Muscle of leg (tissue), 11 donors: ENCODE measurements around the gene CDH13. TPM values are rescaled to one million over a fixed set of nuclear protein-coding genes. Genes with fewer than 3 reads are reported as not detected.

Experiments
- DNase-seq: peaks from one replicate; pipeline ENCODE4 v3.0.0; 2013
- H3K27ac ChIP-seq: one replicate; pipeline ENCODE4 v1.5.1; 2013; ENCODE audit warnings: mild to moderate bottlenecking, low read length, control low read depth
- H3K27me3 ChIP-seq: one replicate; pipeline ENCODE4 v1.6.1; 2013; ENCODE audit warnings: low read length; ENCODE audit not compliant: control insufficient read depth, insufficient read depth
- H3K36me3 ChIP-seq: one replicate; pipeline ENCODE4 v1.6.1; 2013; ENCODE audit warnings: low read length; ENCODE audit not compliant: control insufficient read depth, insufficient read depth
- H3K4me1 ChIP-seq: one replicate; pipeline ENCODE4 v1.6.1; 2013; ENCODE audit warnings: low read length; ENCODE audit not compliant: control insufficient read depth, insufficient read depth
- H3K4me3 ChIP-seq: one replicate; pipeline ENCODE4 v1.5.1; 2013; ENCODE audit warnings: low read length, control low read depth
- H3K9me3 ChIP-seq: replicated peaks from 2 replicates; pipeline ENCODE4 v1.6.1; 2013; ENCODE audit warnings: low read depth, low read length; ENCODE audit not compliant: control insufficient read depth
- WGBS: methylation state at CpG from one replicate; pipeline ENCODE4 v1.1.5; 2013; ENCODE audit warnings: missing lambda C conversion rate; ENCODE audit not compliant: insufficient coverage; 5-methylcytosine and 5-hydroxymethylcytosine counted together
- polyA plus RNA-seq, 8 donors: library from polyadenylated mRNA; unstranded; fragments of 120-200 nt; gene quantifications; one replicate each; pipeline versions ENCODE4 v1.2.1 to v1.2.3, GENCODE V29; 2013; ENCODE audit warnings: inconsistent platforms in 1 of 8, low replicate concordance in 1 of 8; ENCODE audit not compliant: insufficient read length in 8 of 8, insufficient read depth in 1 of 8
- total RNA-seq: library from RNA; stranded (reverse); fragments of 120-200 nt; gene quantifications from one replicate; pipeline ENCODE4 v1.2.4, GENCODE V29; 2013

The CDH13 gene
- total and polyA plus RNA-seq, 9 donors = 30.5 to 55.7 (median 47.9) TPM

- Histone ChIP-seq H3K4me1 (peaks cover 4% of the 10 kb centered on the region), H3K27ac (no peak overlapping the region), H3K4me3 (no peak overlapping the region), H3K36me3 (no peaks in the 10 kb centered on the region), H3K9me3 (no peaks in the 10 kb centered on the region), H3K27me3 (no peaks in the 10 kb centered on the region)
- no peak for DNase-seq
- 56% methylated on average over 1 of the region's 4 CpGs for WGBS
Observed at GRCh38 chr16:83270061-83270460, 643.3 kb downstream of the CDH13 start.

DNA sequence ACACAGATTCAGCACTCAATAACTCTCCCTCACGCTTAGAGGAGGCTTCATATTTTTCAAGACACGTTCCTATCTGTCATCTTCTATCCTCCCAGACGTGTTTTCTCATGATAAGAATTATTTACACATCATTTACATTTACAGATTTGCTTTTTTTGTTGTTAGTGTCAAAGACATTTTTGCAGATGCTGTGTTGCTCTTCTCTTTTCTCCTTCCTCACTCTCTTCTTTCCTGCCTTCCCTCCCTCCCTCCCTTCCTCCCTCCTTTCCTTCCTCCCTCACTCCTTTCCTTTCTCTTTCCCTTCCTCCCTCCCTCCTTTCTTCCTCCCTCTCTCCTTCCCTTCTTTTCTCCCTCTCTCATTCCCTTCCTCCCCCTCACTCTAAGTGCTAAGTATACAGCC, 643.9 kb downstream of the CDH13 start:
- H3K27me3 ChIP-seq = no peaks in the 10 kb centered on the region
- H3K36me3 ChIP-seq = no peaks in the 10 kb centered on the region
- no peak overlapping the region for H3K27ac ChIP-seq
- peaks cover 4% of the 10 kb centered on the region for H3K4me1 ChIP-seq
- no peak for DNase-seq
- H3K9me3 ChIP-seq = no peaks in the 10 kb centered on the region
- no CpG with 5 or more reads among the region's 3 CpGs for WGBS
- no peak overlapping the region for H3K4me3 ChIP-seq

- Histone ChIP-seq H3K4me1 (peaks cover 4% of the 10 kb centered on the region), H3K27ac (no peak overlapping the region), H3K4me3 (no peak overlapping the region), H3K9me3 (no peaks in the 10 kb centered on the region), H3K27me3 (no peaks in the 10 kb centered on the region), H3K36me3 (no peaks in the 10 kb centered on the region)
- peak; percentile 34 for DNase-seq
- WGBS = no CpG with 5 or more reads among the region's 2 CpGs
Observed at GRCh38 chr16:83271123-83271522, 644.4 kb downstream of the CDH13 start.

DNA sequence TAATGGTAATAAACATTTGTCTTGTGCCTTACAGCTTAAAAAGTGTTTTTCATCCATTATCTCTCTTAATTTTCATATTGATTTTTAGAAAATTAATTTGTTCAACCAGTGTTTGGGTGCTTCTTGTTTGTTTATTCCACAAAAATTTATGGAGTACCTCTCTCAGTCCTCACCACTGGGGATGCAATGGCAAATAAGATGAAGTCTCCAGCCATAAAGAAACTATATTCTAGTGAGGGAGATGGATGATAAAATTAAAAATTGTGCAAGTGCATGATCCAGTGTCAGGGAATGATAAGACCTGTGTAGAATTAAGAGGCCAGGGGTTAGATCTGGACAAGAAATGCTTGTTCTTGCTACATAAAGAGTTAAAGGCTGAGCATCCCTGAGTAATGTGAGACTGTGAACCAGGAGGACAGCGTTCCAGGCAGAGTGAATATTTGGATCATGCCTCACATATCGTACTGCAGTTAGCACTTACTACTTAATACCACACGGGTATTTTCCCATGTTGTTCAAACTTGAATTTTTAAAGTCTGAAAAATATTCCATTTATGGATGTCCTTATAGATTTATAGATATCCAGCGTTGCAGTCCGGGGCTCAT, 645.3 kb downstream of the CDH13 start:
- no peak overlapping the region for H3K4me3 ChIP-seq
- no peaks in the 10 kb centered on the region for H3K36me3 ChIP-seq
- no CpG with 5 or more reads among the region's 5 CpGs for WGBS
- peak; percentile 31 for DNase-seq
- peaks cover 4% of the 10 kb centered on the region for H3K4me1 ChIP-seq
- no peaks in the 10 kb centered on the region for H3K9me3 ChIP-seq
- no peak overlapping the region for H3K27ac ChIP-seq
- no peaks in the 10 kb centered on the region for H3K27me3 ChIP-seq

DNA sequence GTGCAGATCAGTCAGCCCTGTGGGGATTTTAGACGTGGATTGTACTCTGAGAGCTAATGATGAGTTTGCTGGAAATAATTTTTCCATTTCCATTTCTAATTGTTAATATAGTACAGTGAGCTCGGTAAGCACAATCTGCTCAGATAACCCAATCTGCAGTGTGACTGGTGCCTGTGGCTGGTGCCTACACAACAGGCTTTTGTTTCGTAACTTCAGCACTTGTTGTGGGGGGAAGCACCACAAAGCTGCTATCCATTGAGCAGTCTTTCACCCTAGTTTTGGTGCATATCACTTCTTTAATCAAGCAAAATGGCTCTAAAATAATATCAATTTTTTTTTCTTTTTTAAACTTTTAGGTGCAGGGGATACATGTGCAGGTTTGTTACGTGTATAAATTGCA, 646.1 kb downstream of the CDH13 start:
- DNase-seq = no peak
- H3K4me1 ChIP-seq = peaks cover 4% of the 10 kb centered on the region
- H3K27ac ChIP-seq = no peak overlapping the region
- WGBS = no CpG with 5 or more reads among the region's 4 CpGs
- H3K4me3 ChIP-seq = no peak overlapping the region
- no peaks in the 10 kb centered on the region for H3K9me3 ChIP-seq
- no peaks in the 10 kb centered on the region for H3K27me3 ChIP-seq
- H3K36me3 ChIP-seq = no peaks in the 10 kb centered on the region

DNA sequence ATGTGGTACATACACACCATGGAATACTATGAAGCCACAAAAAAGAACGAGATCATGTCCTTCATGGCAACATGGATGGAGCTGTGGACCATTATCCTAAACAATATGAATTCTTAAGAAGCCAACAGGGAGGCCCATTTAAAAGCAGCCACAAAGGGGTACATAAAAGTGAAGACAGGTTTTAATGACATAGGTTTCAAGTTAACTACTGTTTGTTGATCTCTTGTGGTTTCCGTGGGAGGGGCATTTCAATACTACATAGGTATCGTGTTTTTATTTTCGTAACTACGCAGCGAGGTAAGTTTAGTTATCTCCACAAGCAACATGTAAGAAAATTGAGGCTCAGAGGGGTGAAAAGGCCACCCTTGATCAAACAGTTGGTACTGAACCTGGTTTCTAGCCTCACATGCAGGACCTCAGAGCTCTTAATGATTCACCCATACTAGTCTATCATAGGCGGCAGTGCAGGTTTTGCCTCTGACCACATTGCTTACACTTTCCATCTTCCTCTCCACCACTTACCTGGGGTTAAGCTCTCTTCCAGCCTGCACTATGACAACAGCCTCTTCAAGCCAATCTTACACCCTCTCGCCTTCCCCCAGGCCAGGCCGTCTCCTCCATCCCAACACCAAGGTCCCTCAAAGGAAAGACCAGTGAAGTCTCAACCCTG, 646.9 kb downstream of the CDH13 start:
- no peaks in the 10 kb centered on the region for H3K27me3 ChIP-seq
- H3K27ac ChIP-seq = no peak overlapping the region
- no peaks in the 10 kb centered on the region for H3K36me3 ChIP-seq
- peaks cover 4% of the 10 kb centered on the region for H3K4me1 ChIP-seq
- no peak for DNase-seq
- no peaks in the 10 kb centered on the region for H3K9me3 ChIP-seq
- 100% methylated on average over 2 of the region's 9 CpGs for WGBS
- H3K4me3 ChIP-seq = no peak overlapping the region

DNA sequence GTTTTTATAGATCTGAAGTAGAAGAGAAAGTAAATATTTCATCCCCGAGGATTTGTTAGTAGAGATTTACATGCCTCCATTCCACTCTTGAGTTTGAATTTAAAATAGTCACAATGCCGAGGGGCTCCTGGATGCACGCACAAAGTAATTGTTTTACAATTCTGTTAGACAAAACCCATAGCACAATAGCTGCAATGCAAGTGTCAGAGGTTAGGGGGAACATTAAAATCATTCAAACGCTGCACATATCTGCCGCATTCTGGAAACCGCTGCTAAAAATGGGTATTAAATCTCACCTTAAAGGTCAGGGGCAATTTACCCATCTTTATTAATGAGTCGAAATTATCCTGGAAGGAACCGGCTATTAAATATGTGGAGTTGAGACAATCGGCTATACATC, 652.5 kb downstream of the CDH13 start:
- Histone ChIP-seq H3K4me1 (no peaks in the 10 kb centered on the region), H3K27me3 (no peaks in the 10 kb centered on the region), H3K27ac (no peak overlapping the region), H3K9me3 (no peaks in the 10 kb centered on the region), H3K4me3 (no peak overlapping the region), H3K36me3 (no peaks in the 10 kb centered on the region)
- no peak for DNase-seq
- 100% methylated on average over 2 of the region's 9 CpGs for WGBS

DNA sequence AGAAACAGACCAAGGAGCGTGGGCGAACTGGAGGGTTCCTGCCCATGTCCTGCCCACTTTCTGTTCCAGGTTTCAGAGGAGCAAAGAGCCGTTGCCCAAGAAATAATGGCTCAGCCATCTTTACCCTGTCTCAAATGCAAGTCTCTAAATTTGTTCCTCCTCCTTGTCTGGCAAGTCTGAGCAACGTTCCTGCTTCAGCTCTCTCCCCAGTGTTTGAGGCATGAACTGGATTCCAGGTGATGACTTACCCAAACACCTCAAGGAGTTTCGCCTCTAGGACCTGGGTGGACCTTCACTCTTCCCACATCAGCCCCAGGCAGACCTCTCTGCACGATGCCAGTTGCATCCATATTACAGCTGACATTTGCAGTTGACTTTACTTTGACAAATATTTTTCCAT, 659.2 kb downstream of the CDH13 start:
- Histone ChIP-seq H3K27me3 (no peaks in the 10 kb centered on the region), H3K4me1 (no peaks in the 10 kb centered on the region), H3K36me3 (no peaks in the 10 kb centered on the region), H3K4me3 (no peak overlapping the region), H3K27ac (no peak overlapping the region), H3K9me3 (no peaks in the 10 kb centered on the region)
- WGBS = 75% methylated on average over 5 of the region's 6 CpGs
- no peak for DNase-seq

DNA sequence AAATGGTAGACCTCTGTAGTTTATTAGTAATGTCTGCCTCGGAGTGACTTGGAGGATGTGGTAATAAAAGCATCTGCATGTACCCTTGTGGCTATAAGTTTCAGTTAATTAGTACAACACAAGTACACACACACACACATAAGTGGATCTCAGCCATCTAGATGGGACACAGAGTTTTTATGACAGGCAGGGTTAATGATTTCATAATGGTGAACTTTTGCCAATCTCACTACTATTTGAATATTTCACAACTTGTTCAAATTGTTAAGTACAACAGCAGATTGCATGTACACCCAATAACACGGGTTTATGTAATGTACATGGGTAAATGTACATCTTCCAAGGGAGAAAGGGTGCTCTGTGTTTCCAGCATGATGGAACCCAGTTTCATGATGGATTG, 669.7 kb downstream of the CDH13 start:
- no CpG with 5 or more reads among the region's 2 CpGs for WGBS

DNA sequence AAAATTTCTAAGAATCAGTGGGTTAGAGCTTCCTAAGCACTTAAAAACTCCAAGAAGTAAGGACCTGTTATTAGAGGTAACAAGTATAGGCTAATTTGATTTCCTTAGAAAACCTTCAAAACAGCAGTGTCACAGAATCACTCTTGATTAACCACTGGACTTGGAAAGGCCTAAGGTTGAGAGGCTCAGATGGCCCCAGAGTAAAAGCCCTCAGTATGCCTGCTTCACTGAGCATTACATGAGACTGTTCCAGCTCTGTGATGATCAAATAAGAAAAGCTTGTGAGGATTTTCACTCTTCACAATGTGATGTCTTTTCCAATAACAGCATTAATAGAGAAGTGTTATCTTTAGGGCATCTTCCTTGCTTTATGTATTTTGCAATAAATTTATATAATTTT, 671.8 kb downstream of the CDH13 start:
- H3K27ac ChIP-seq = no peak overlapping the region
- H3K27me3 ChIP-seq = no peaks in the 10 kb centered on the region
- no peaks in the 10 kb centered on the region for H3K36me3 ChIP-seq
- H3K9me3 ChIP-seq = peaks cover 3% of the 10 kb centered on the region
- no peak for DNase-seq
- H3K4me3 ChIP-seq = no peak overlapping the region
- H3K4me1 ChIP-seq = no peaks in the 10 kb centered on the region

More for the DNA sequence above, 669.7 kb downstream of the CDH13 start:
- no peak overlapping the region for H3K4me3 ChIP-seq
- peaks cover 3% of the 10 kb centered on the region for H3K9me3 ChIP-seq
- H3K27me3 ChIP-seq = no peaks in the 10 kb centered on the region
- H3K36me3 ChIP-seq = no peaks in the 10 kb centered on the region
- no peaks in the 10 kb centered on the region for H3K4me1 ChIP-seq
- H3K27ac ChIP-seq = no peak overlapping the region
- DNase-seq = no peak

- no peaks in the 10 kb centered on the region for H3K4me1 ChIP-seq
- no peaks in the 10 kb centered on the region for H3K9me3 ChIP-seq
- H3K36me3 ChIP-seq = no peaks in the 10 kb centered on the region
- H3K27me3 ChIP-seq = no peaks in the 10 kb centered on the region
- 0% methylated on average over 1 of the region's 3 CpGs for WGBS
- H3K4me3 ChIP-seq = no peak overlapping the region
- no peak for DNase-seq
- H3K27ac ChIP-seq = no peak overlapping the region
Observed at GRCh38 chr16:83300326-83300725, 673.6 kb downstream of the CDH13 start.
